Stomach (tissue), 9 donors: Measurements from ENCODE around the gene CMKLR1. TPM values are rescaled to one million over a fixed set of nuclear protein-coding genes. Genes with fewer than 3 reads are reported as not detected.

ENCODE experiments used
- DNase-seq, 2 donors: peaks; one replicate each; pipeline versions ENCODE4 v3.0.0 to v3.0.0-alpha.2; 2013 to 2019
- H3K27ac ChIP-seq, 5 donors: fragments of 200-600 bp in 4 of 5; sonication (generic) in 4 of 5; one replicate each; pipeline ENCODE4 v1.5.1; 2013 to 2019; ENCODE audit warnings: mild to moderate bottlenecking in 1 of 5, moderate library complexity in 1 of 5
- H3K27me3 ChIP-seq, 3 donors: fragments of 200-600 bp; sonication (generic); one replicate each; pipeline ENCODE4 v1.5.1; 2017 to 2019; ENCODE audit warnings: mixed run types in 1 of 3
- H3K36me3 ChIP-seq, 4 donors: fragments of 200-600 bp; sonication (generic); 1 replicate in 3 of 4; 2 replicates in 1 of 4; pipeline ENCODE4 v1.5.1; 2016 to 2019
- H3K4me1 ChIP-seq, 4 donors: fragments of 200-600 bp; sonication (generic); one replicate each; pipeline ENCODE4 v1.5.1; 2016 to 2019
- H3K4me3 ChIP-seq, 4 donors: fragments of 200-600 bp; sonication (generic) in 3 of 4; one replicate each; pipeline ENCODE4 v1.5.1; 2016 to 2019; ENCODE audit warnings: mild to moderate bottlenecking in 1 of 4
- H3K9me3 ChIP-seq, 4 donors: fragments of 200-600 bp; sonication (generic); one replicate each; pipeline ENCODE4 v1.5.1; 2016 to 2019
- CTCF ChIP-seq, 7 experiments: fragments of 450-650 bp in 4 of 7; fragments of 200-600 bp in 3 of 7; sonication (generic) in 3 of 7; IDR thresholded peaks; one replicate each; pipeline ENCODE4 v1.5.1; 2016 to 2019; ENCODE audit warnings: antibody characterized with exemption in 7 of 7, control low read depth in 2 of 7, mild to moderate bottlenecking in 1 of 7
- EP300 ChIP-seq: sonication (generic); formaldehyde crosslinking; IDR thresholded peaks from one replicate; pipeline ENCODE4 v1.6.1; 2017; ENCODE audit warnings: antibody characterized with exemption
- POLR2A ChIP-seq, 4 donors: fragments of 450-650 bp; IDR thresholded peaks; one replicate each; pipeline ENCODE4 v1.6.1; 2016; ENCODE audit warnings: antibody characterized with exemption in 4 of 4, control low read depth in 2 of 4, mild to moderate bottlenecking in 1 of 4, moderate library complexity in 1 of 4
- POLR2AphosphoS5 ChIP-seq, 3 donors: sonication (generic); formaldehyde crosslinking; IDR thresholded peaks; one replicate each; pipeline ENCODE4 v1.6.1; 2016; ENCODE audit warnings: antibody characterized with exemption in 3 of 3
- WGBS, 5 donors: extraction: QIAGEN DNeasy Blood & Tissue Kit in 3 of 5; methylation state at CpG; one replicate each; pipeline versions ENCODE4 v1.1.5 to v1.1.7; 2013 to 2018; 5-methylcytosine and 5-hydroxymethylcytosine counted together
- intact Hi-C: fragments of 100-400 bp; cut with DNase I; formaldehyde crosslinking; loops from one replicate; pipeline ENCODE4 v1.15.1; 2023; ENCODE audit warnings: low total_unique reads
- polyA plus RNA-seq, 3 donors: library from polyadenylated mRNA; stranded (reverse); fragments of 200-250 nt; gene quantifications; one replicate each; pipeline ENCODE4 v1.2.3, GENCODE V29; 2013
- total RNA-seq, 5 donors: library from RNA; depleted of rRNA; stranded (reverse); fragments of >200 nt; gene quantifications; one replicate each; pipeline versions ENCODE4 v1.1.0 to v1.2.3, GENCODE V29; 2014 to 2016
- donor health status: healthy with polysubstance abuse.
- donor health status: Bipolar disorder and iron deficiency.
- donor health status: healthy.

CMKLR1 gene
- total and polyA plus RNA-seq, 8 donors: 0.45 to 46.1 (median 2.3) TPM

GRCh38 chr12:108381787-108382436 lies 42.8 kb upstream of the CMKLR1 start:
- intact Hi-C loops: no loop called here

GRCh38 chr12:108380382-108380781 lies 41.3 kb upstream of the CMKLR1 start:
- DNase-seq: no peak
- no peaks in the 10 kb centered on the region for H3K27me3 ChIP-seq
- H3K9me3 ChIP-seq: peaks cover 0 to 28% (median 24%) of the 10 kb centered on the region in 4 donors
- intact Hi-C loops: no loop called here
- no peak overlapping the region for H3K4me3 ChIP-seq
- H3K36me3 ChIP-seq: no peaks in the 10 kb centered on the region
- no peak overlapping the region for H3K27ac ChIP-seq
- no peak for TF ChIP-seq POLR2A (IDR thresholded peaks at IDR 0.05)
- no peak for TF ChIP-seq CTCF (IDR thresholded peaks at IDR 0.05)
- no peak for TF ChIP-seq POLR2AphosphoS5 (IDR thresholded peaks at IDR 0.05)
- no peak for TF ChIP-seq EP300
- H3K4me1 ChIP-seq: no peaks in the 10 kb centered on the region

More at GRCh38 chr12:108381787-108382436, 42.8 kb upstream of the CMKLR1 start:
- H3K27me3 ChIP-seq: no peaks in the 10 kb centered on the region
- no peak overlapping the region for H3K4me3 ChIP-seq
- WGBS, 5 donors: 45 to 53% (median 47%) methylated on average over 8 of the region's 8 CpGs
- no peaks in the 10 kb centered on the region for H3K36me3 ChIP-seq
- peaks cover 0 to 19% (median 15%) of the 10 kb centered on the region in 4 donors for H3K9me3 ChIP-seq
- no peak for TF ChIP-seq POLR2AphosphoS5 (IDR thresholded peaks at IDR 0.05)
- H3K4me1 ChIP-seq: no peaks in the 10 kb centered on the region
- peak in 1 of 2 donors; percentile 55 for DNase-seq
- H3K27ac ChIP-seq: no peak overlapping the region

- WGBS, 5 donors: 74 to 82% (median 75%) methylated on average over 4 of the region's 4 CpGs
- no peak for DNase-seq
- H3K27ac ChIP-seq: no peak overlapping the region
- no peak for TF ChIP-seq POLR2A (IDR thresholded peaks at IDR 0.05)
- no peak for TF ChIP-seq CTCF (IDR thresholded peaks at IDR 0.05)
- no peak for TF ChIP-seq EP300
- no peak for TF ChIP-seq POLR2AphosphoS5 (IDR thresholded peaks at IDR 0.05)
- H3K27me3 ChIP-seq: no peaks in the 10 kb centered on the region
- no peaks in the 10 kb centered on the region for H3K4me1 ChIP-seq
- H3K4me3 ChIP-seq: no peak overlapping the region
- no peaks in the 10 kb centered on the region for H3K36me3 ChIP-seq
- peaks cover 0 to 27% (median 20%) of the 10 kb centered on the region in 4 donors for H3K9me3 ChIP-seq
- intact Hi-C loops: no loop called here
Measured at GRCh38 chr12:108379823-108380222, 40.7 kb upstream of the CMKLR1 start.

- H3K27me3 ChIP-seq: no peaks in the 10 kb centered on the region
- H3K27ac ChIP-seq: no peak overlapping the region
- TF ChIP-seq POLR2AphosphoS5 (IDR thresholded peaks at IDR 0.05) (no peak), EP300 (no peak), POLR2A (IDR thresholded peaks at IDR 0.05) (no peak), CTCF (IDR thresholded peaks at IDR 0.05) (no peak)
- no peaks in the 10 kb centered on the region for H3K36me3 ChIP-seq
- WGBS, 5 donors: 81 to 90% (median 84%) methylated on average over 3 of the region's 3 CpGs
- H3K4me3 ChIP-seq: no peak overlapping the region
- intact Hi-C loops: no loop called here
- H3K4me1 ChIP-seq: no peaks in the 10 kb centered on the region
- H3K9me3 ChIP-seq: peaks cover 0 to 29% (median 21%) of the 10 kb centered on the region in 4 donors
- no peak for DNase-seq
Measured at GRCh38 chr12:108378926-108379325, 39.8 kb upstream of the CMKLR1 start.

GRCh38 chr12:108377260-108377659 lies 38.1 kb upstream of the CMKLR1 start:
- Histone ChIP-seq H3K27ac (no peak overlapping the region), H3K4me3 (no peak overlapping the region), H3K9me3 (peaks cover 0 to 35% (median 28%) of the 10 kb centered on the region in 4 donors), H3K27me3 (no peaks in the 10 kb centered on the region), H3K36me3 (no peaks in the 10 kb centered on the region), H3K4me1 (peaks cover 0 to 2% (median 0%) of the 10 kb centered on the region in 4 donors)
- 10 to 51% (median 33%) methylated on average over 1 of the region's 1 CpG for WGBS, 5 donors
- DNase-seq: no peak
- intact Hi-C loops: no loop called here
- TF ChIP-seq POLR2AphosphoS5 (IDR thresholded peaks at IDR 0.05) (no peak), CTCF (IDR thresholded peaks at IDR 0.05) (no peak), EP300 (no peak), POLR2A (IDR thresholded peaks at IDR 0.05) (no peak)
